ENCODE measurements around the gene SNURF.

The SNURF gene

GRCh38 chr15:24956111-24956838 lies 1.5 kb downstream of the SNURF start:
- H3K9me2 ChIP-seq (replicated peaks; ENCODE audit: insufficient read depth, low read length): no peaks in the 10 kb centered on the region
- H2AFZ ChIP-seq (ENCODE audit: low read length): peak overlapping the region; percentile 25
- H3K4me3 ChIP-seq (ENCODE audit: low read length): peak overlapping the region; percentile 93
- H3K9ac ChIP-seq (ENCODE audit: low read length): peak overlapping the region; percentile 78
- no peaks in the 10 kb centered on the region; the same call in 1 of the 2 replicates for H3K36me3 ChIP-seq (replicated peaks; ENCODE audit: insufficient read depth, low read length)
- 0 out of 2 replicates have a peak, but pooled peaks cover 4% of the 10 kb centered on the region for H3F3A ChIP-seq (ENCODE audit: insufficient read depth, low read length)
- peak; percentile 74 for DNase-seq
- H3K4me1 ChIP-seq (ENCODE audit: low read length): no peaks in the 10 kb centered on the region
- H3K9me3 ChIP-seq (replicated peaks; ENCODE audit: insufficient read depth, low read length): no peaks in the 10 kb centered on the region
- no peaks in the 10 kb centered on the region for H3K27me3 ChIP-seq (replicated peaks; ENCODE audit: insufficient read depth, low read length)
- no peaks in the 10 kb centered on the region for H4K20me1 ChIP-seq (ENCODE audit: insufficient read depth, low read length)
- TF ChIP-seq EZH2phosphoT487 (IDR thresholded peaks at IDR 0.05; ENCODE audit: low read length) (no peak), EZH2 (optimal IDR thresholded peaks at IDR 0.05; ENCODE audit: low read depth, low read length) (no peak), CTCF (IDR thresholded peaks at IDR 0.05; ENCODE audit: low read length) (no peak)
- peak overlapping the region; percentile 78; the same call in 1 of the 2 replicates for H3K27ac ChIP-seq (ENCODE audit: low read length)
- H3K4me2 ChIP-seq (ENCODE audit: low read depth, low read length): peak overlapping the region; percentile 46
- H3K79me2 ChIP-seq (ENCODE audit: low read length): peaks cover 57% of the 10 kb centered on the region

- H3K4me2 ChIP-seq (ENCODE audit: low read depth, low read length): no peak overlapping the region
- H3K27ac ChIP-seq (ENCODE audit: low read length): no peak overlapping the region
- no peak overlapping the region for H2AFZ ChIP-seq (ENCODE audit: low read length)
- no peak overlapping the region for H3K9ac ChIP-seq (ENCODE audit: low read length)
- no peaks in the 10 kb centered on the region for H3K9me2 ChIP-seq (replicated peaks; ENCODE audit: insufficient read depth, low read length)
- H3F3A ChIP-seq (ENCODE audit: insufficient read depth, low read length): 0 out of 2 replicates have a peak, but pooled peaks cover 4% of the 10 kb centered on the region
- no peak for DNase-seq
- no peaks in the 10 kb centered on the region for H3K9me3 ChIP-seq (replicated peaks; ENCODE audit: insufficient read depth, low read length)
- no peaks in the 10 kb centered on the region for H3K4me1 ChIP-seq (ENCODE audit: low read length)
- TF ChIP-seq CTCF (IDR thresholded peaks at IDR 0.05; ENCODE audit: low read length) (no peak), EZH2phosphoT487 (IDR thresholded peaks at IDR 0.05; ENCODE audit: low read length) (no peak), EZH2 (optimal IDR thresholded peaks at IDR 0.05; ENCODE audit: low read depth, low read length) (no peak)
- H4K20me1 ChIP-seq (ENCODE audit: insufficient read depth, low read length): no peaks in the 10 kb centered on the region
- no peaks in the 10 kb centered on the region; the same call in 1 of the 2 replicates for H3K36me3 ChIP-seq (replicated peaks; ENCODE audit: insufficient read depth, low read length)
- no peak overlapping the region for H3K4me3 ChIP-seq (ENCODE audit: low read length)
- peaks cover 66% of the 10 kb centered on the region for H3K79me2 ChIP-seq (ENCODE audit: low read length)
- no peaks in the 10 kb centered on the region for H3K27me3 ChIP-seq (replicated peaks; ENCODE audit: insufficient read depth, low read length)
Measured at GRCh38 chr15:24957691-24958090, 2.9 kb downstream of the SNURF start.

GRCh38 chr15:24961967-24962366 lies 7.2 kb downstream of the SNURF start:
- no peaks in the 10 kb centered on the region for H3K9me2 ChIP-seq (replicated peaks; ENCODE audit: insufficient read depth, low read length)
- H3K36me3 ChIP-seq (replicated peaks; ENCODE audit: insufficient read depth, low read length): peaks cover 3% of the 10 kb centered on the region; the same call in 1 of the 2 replicates
- H3K27ac ChIP-seq (ENCODE audit: low read length): no peak overlapping the region
- H3K4me2 ChIP-seq (ENCODE audit: low read depth, low read length): no peak overlapping the region
- H3K27me3 ChIP-seq (replicated peaks; ENCODE audit: insufficient read depth, low read length): no peaks in the 10 kb centered on the region
- no peak overlapping the region for H3K4me3 ChIP-seq (ENCODE audit: low read length)
- no peaks in the 10 kb centered on the region for H3K9me3 ChIP-seq (replicated peaks; ENCODE audit: insufficient read depth, low read length)
- DNase-seq: no peak
- no peak for TF ChIP-seq EZH2phosphoT487 (IDR thresholded peaks at IDR 0.05; ENCODE audit: low read length)
- no peak for TF ChIP-seq EZH2 (optimal IDR thresholded peaks at IDR 0.05; ENCODE audit: low read depth, low read length)
- TF ChIP-seq CTCF (IDR thresholded peaks at IDR 0.05; ENCODE audit: low read length): no peak
- no peaks in the 10 kb centered on the region for H3K4me1 ChIP-seq (ENCODE audit: low read length)
- H4K20me1 ChIP-seq (ENCODE audit: insufficient read depth, low read length): no peaks in the 10 kb centered on the region
- H3K9ac ChIP-seq (ENCODE audit: low read length): no peak overlapping the region
- H3K79me2 ChIP-seq (ENCODE audit: low read length): peaks cover 52% of the 10 kb centered on the region
- H2AFZ ChIP-seq (ENCODE audit: low read length): no peak overlapping the region
- 0 out of 2 replicates have a peak, but pooled peaks cover 1% of the 10 kb centered on the region for H3F3A ChIP-seq (ENCODE audit: insufficient read depth, low read length)

Measured in MM.1S (cell line).